ENCODE data around the gene ZFP42.

GRCh38 chr4:187972135-187972534 lies 23.4 kb upstream of the ZFP42 start:
- TF ChIP-seq, protein P1, sequence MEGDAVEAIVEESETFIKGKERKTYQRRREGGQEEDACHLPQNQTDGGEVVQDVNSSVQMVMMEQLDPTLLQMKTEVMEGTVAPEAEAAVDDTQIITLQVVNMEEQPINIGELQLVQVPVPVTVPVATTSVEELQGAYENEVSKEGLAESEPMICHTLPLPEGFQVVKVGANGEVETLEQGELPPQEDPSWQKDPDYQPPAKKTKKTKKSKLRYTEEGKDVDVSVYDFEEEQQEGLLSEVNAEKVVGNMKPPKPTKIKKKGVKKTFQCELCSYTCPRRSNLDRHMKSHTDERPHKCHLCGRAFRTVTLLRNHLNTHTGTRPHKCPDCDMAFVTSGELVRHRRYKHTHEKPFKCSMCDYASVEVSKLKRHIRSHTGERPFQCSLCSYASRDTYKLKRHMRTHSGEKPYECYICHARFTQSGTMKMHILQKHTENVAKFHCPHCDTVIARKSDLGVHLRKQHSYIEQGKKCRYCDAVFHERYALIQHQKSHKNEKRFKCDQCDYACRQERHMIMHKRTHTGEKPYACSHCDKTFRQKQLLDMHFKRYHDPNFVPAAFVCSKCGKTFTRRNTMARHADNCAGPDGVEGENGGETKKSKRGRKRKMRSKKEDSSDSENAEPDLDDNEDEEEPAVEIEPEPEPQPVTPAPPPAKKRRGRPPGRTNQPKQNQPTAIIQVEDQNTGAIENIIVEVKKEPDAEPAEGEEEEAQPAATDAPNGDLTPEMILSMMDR (IDR thresholded peaks at IDR 0.05) = no peak
- no peak for TF ChIP-seq POLR2A (IDR thresholded peaks at IDR 0.05)
